ENCODE data around the gene SIRPG. TPM values are rescaled to one million over a fixed set of nuclear protein-coding genes. Genes with fewer than 3 reads are reported as not detected.

The SIRPG gene
- total and polyA plus RNA-seq, 2 of the 13 experiments (the other 11 are each of a cell fraction or from before 2014, with no cell fraction given) = not detected

- Histone ChIP-seq H3K79me2 (ENCODE audit: insufficient read depth, low read length) (no peaks in the 10 kb centered on the region), H3K4me1 (ENCODE audit: insufficient read depth, low read length) (no peaks in the 10 kb centered on the region), H3K4me2 (ENCODE audit: low read depth, low read length) (no peak overlapping the region), H2AFZ (ENCODE audit: low read length) (no peak overlapping the region), H3K36me3 (replicated peaks in 1 of 2; ENCODE audit: control insufficient read depth in 1 of 2, insufficient read depth in 2 of 2, low read length in 2 of 2) (no peaks in the 10 kb centered on the region), H3K4me3 (replicated peaks in 1 of 3; ENCODE audit: insufficient read depth in 1 of 3, low read depth in 2 of 3, low read length in 3 of 3) (no peak overlapping the region), H4K20me1 (ENCODE audit: insufficient read depth, low read length) (no peaks in the 10 kb centered on the region), H3K27ac (ENCODE audit: extremely low read length, insufficient read depth, low read length) (no peak overlapping the region), H3K9ac (ENCODE audit: insufficient read depth, low read depth, low read length) (no peak overlapping the region), H3K27me3 (ENCODE audit: control insufficient read depth in 1 of 2, insufficient read depth in 2 of 2, low read length in 2 of 2) (peaks cover 0 to 17% of the 10 kb centered on the region in 2 experiments; a peak in 1 of 5 replicates), H3K9me3 (ENCODE audit: low read length) (no peaks in the 10 kb centered on the region)
- DNase-seq (ENCODE audit: low spot score) = no peak
- WGBS (ENCODE audit: low lambda C conversion rate) = 2% methylated on average over 1 of the region's 1 CpG
- no TSS peak for BruUV-seq (replicated peaks)
- ChIA-PET POLR2A (no interaction called here), CTCF (ENCODE audit: low intra/inter-chr PET ratio, low total read pairs) (no interaction called here)
- ATAC-seq = no peak
- intact Hi-C loops (cut with micrococcal nuclease; ENCODE audit: unreplicated experiment) (no loop called here), in situ Hi-C loops (cut with HindIII; ENCODE audit: extremely low pct_ligation_motif_present, low pct_unique_long_range_greater_than_20kb) (no loop called here)
- TF ChIP-seq TBP (CRISPR knock-in tag; IDR thresholded peaks at IDR 0.05) = no peak
- TF ChIP-seq ZC3H13 (CRISPR knock-in tag; IDR thresholded peaks at IDR 0.05) = no peak
- no peak for TF ChIP-seq TERF1 (CRISPR knock-in tag; IDR thresholded peaks at IDR 0.05)
- no peak for TF ChIP-seq MXD1 (CRISPR knock-in tag; IDR thresholded peaks at IDR 0.05)
- TF ChIP-seq ATF6 (CRISPR knock-in tag; conservative IDR thresholded peaks at IDR 0.05) = no peak
- no peak for TF ChIP-seq PITX1 (CRISPR knock-in tag; IDR thresholded peaks at IDR 0.05)
- FAIRE-seq = no peak
These were observed 10.0 kb upstream of the SIRPG start for GRCh38 chr20:1667502-1668085.
